Upper lobe of left lung (tissue), 6 donors: Measurements from ENCODE around the gene VASP. TPM values are rescaled to one million over a fixed set of nuclear protein-coding genes. Genes with fewer than 3 reads are reported as not detected.

Experiments used
- ATAC-seq, 2 donors: fragments of 200-7000 bp; cut with Tn5 transposase; one replicate each; pipeline ENCODE4 v1.9.1; 2022; ENCODE audit warnings: mild to moderate bottlenecking in 2 of 2, moderate library complexity in 2 of 2; ENCODE audit not compliant: low FRiP score in 2 of 2
- DNase-seq, 2 donors: peaks; one replicate each; pipeline ENCODE4 v3.0.0-alpha.2; 2019 to 2020
- H3K27ac ChIP-seq, 4 donors: fragments of 200-600 bp; sonication (generic); one replicate each; pipeline ENCODE4 v1.5.1; 2016 to 2019
- H3K27me3 ChIP-seq, 4 donors: fragments of 200-600 bp; sonication (generic); one replicate each; pipeline ENCODE4 v1.5.1; 2017 to 2019
- H3K36me3 ChIP-seq, 4 donors: fragments of 200-600 bp; sonication (generic); one replicate each; pipeline ENCODE4 v1.5.1; 2016 to 2019
- H3K4me1 ChIP-seq, 4 donors: fragments of 200-600 bp; sonication (generic); one replicate each; pipeline ENCODE4 v1.5.1; 2018 to 2019
- H3K4me3 ChIP-seq, 4 donors: fragments of 200-600 bp; sonication (generic); one replicate each; pipeline ENCODE4 v1.5.1; 2017 to 2019; ENCODE audit warnings: mild to moderate bottlenecking in 2 of 4, moderate library complexity in 1 of 4
- H3K9me3 ChIP-seq, 4 donors: fragments of 200-600 bp; sonication (generic); one replicate each; pipeline ENCODE4 v1.5.1; 2018 to 2019
- EP300 ChIP-seq, 4 donors: sonication (generic); formaldehyde crosslinking; IDR thresholded peaks; one replicate each; pipeline ENCODE4 v1.5.1; 2017; ENCODE audit warnings: antibody characterized with exemption in 4 of 4, control low read depth in 2 of 4
- POLR2A ChIP-seq, 4 donors: fragments of 450-650 bp; IDR thresholded peaks; one replicate each; pipeline ENCODE4 v1.5.1; 2016 to 2017; ENCODE audit warnings: antibody characterized with exemption in 4 of 4, mild to moderate bottlenecking in 2 of 4
- POLR2AphosphoS5 ChIP-seq, 2 donors: sonication (generic); formaldehyde crosslinking; IDR thresholded peaks; one replicate each; pipeline ENCODE4 v1.5.1; 2017; ENCODE audit warnings: antibody characterized with exemption in 2 of 2
- WGBS, 2 donors: methylation state at CpG; one replicate each; pipeline ENCODE4 v1.1.5; 2017 to 2018; 5-methylcytosine and 5-hydroxymethylcytosine counted together
- total RNA-seq, 6 donors: library from RNA; depleted of rRNA in 4 of 6; stranded (reverse); fragments of >200 nt in 4 of 6; gene quantifications; one replicate each; pipeline versions ENCODE4 v1.1.0 to v1.2.1, GENCODE V29; 2016 to 2021
- TF ChIP-seq, protein P1 (sequence below), 6 experiments: fragments of 450-650 bp in 4 of 6; fragments of 200-600 bp in 2 of 6; sonication (generic) in 2 of 6; IDR thresholded peaks; one replicate each; pipeline ENCODE4 v1.5.1; 2016 to 2019; ENCODE audit warnings: antibody characterized with exemption in 6 of 6
- donor health status: DM: no; HTN: no; CAD: no; lungs with moderate emphysema.
- donor health status: DM: no; HTN: yes; CAD: no; lungs with severe emphysema.

VASP gene
- total RNA-seq, 6 donors from 2014 or later: 68.1 to 266 (median 143) TPM

DNA sequence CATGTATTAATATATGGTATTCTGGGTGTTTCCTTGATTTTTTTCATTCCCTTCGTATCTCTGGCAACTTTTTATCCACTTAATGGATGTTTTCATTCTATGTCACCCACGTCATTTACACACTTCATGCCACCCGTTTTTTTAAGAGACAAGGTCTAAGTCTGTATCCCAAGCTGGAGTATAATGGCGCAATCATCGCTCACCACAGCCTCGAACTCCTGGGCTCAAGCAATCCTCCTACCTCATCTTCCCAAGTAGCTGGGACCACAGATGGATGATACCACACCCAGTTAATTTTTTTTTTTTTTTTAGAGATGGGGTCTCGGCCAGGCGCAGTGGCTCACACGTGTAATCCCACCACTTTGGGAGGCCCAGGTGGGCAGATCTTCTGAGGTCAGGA, 3.4 kb upstream of the VASP start:
- TF ChIP-seq EP300 (IDR thresholded peaks at IDR 0.05) (no peak), POLR2A (IDR thresholded peaks at IDR 0.05) (no peak), POLR2AphosphoS5 (IDR thresholded peaks at IDR 0.05) (no peak)
- TF ChIP-seq, protein P1, sequence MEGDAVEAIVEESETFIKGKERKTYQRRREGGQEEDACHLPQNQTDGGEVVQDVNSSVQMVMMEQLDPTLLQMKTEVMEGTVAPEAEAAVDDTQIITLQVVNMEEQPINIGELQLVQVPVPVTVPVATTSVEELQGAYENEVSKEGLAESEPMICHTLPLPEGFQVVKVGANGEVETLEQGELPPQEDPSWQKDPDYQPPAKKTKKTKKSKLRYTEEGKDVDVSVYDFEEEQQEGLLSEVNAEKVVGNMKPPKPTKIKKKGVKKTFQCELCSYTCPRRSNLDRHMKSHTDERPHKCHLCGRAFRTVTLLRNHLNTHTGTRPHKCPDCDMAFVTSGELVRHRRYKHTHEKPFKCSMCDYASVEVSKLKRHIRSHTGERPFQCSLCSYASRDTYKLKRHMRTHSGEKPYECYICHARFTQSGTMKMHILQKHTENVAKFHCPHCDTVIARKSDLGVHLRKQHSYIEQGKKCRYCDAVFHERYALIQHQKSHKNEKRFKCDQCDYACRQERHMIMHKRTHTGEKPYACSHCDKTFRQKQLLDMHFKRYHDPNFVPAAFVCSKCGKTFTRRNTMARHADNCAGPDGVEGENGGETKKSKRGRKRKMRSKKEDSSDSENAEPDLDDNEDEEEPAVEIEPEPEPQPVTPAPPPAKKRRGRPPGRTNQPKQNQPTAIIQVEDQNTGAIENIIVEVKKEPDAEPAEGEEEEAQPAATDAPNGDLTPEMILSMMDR (IDR thresholded peaks at IDR 0.05): no peak
- DNase-seq: no peak
- Histone ChIP-seq H3K4me3 (no peak overlapping the region), H3K36me3 (no peaks in the 10 kb centered on the region), H3K4me1 (peaks cover 10 to 23% (median 15%) of the 10 kb centered on the region in 4 donors), H3K27me3 (peaks cover 0 to 10% (median under 1%) of the 10 kb centered on the region in 4 donors), H3K9me3 (no peaks in the 10 kb centered on the region), H3K27ac (no peak overlapping the region)
- no peak for ATAC-seq
- 85 to 86% methylated on average over 9 of the region's 9 CpGs for WGBS, 2 donors

DNA sequence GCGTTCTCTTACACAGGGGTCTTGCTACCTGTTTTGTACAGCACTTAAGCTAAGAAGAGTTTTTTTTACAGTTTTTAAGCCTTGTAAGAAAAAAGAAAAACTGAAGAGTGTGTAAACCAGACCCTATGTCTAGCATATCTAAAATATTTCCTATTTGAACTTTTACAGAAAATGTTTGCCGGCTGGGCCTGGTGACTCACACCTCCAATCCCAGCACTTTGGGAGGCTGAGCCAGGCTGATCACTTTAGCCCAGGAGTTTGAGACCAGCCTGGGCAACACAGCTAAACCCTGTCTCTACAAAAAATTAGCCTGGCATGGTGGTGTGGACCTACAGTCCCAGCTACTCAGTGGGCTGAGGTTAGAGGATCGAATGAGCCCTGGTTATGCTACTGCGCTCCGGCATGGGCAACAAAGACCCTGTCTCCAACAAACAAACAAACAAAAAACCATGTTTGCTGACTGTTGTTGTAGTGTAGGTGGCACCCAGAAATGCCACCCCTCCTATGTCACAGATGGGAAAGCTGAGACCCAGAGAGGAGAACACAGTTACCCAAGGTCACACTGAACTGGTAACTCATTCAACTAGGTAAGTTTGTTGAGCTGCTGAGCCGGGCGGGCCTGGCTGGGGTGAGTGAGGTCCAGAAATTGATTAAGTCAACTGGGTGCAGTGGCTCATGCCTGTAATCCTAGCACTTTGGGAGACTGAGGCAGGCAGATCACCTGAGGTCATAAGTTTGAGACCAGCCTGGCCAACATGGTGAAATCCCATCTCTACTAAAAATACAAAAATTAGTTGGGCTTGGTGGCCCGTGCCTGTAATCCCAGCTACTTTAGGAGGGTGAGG, 1.9 kb upstream of the VASP start:
- Histone ChIP-seq H3K27ac (peak overlapping the region in 3 of 4 donors; percentile 89 to 97 (median 95)), H3K9me3 (no peaks in the 10 kb centered on the region), H3K4me3 (no peak overlapping the region), H3K4me1 (peaks cover 11 to 26% (median 20%) of the 10 kb centered on the region in 4 donors), H3K36me3 (no peaks in the 10 kb centered on the region), H3K27me3 (no peaks in the 10 kb centered on the region)
- 89% methylated on average over 8 of the region's 8 CpGs for WGBS, 2 donors
- DNase-seq (peak in 1 of 2 donors; percentile 54), ATAC-seq (no peak)
- TF ChIP-seq POLR2A (IDR thresholded peaks at IDR 0.05) (no peak), EP300 (IDR thresholded peaks at IDR 0.05) (no peak), POLR2AphosphoS5 (IDR thresholded peaks at IDR 0.05) (no peak)
- TF ChIP-seq, protein P1 (IDR thresholded peaks at IDR 0.05): no peak

DNA sequence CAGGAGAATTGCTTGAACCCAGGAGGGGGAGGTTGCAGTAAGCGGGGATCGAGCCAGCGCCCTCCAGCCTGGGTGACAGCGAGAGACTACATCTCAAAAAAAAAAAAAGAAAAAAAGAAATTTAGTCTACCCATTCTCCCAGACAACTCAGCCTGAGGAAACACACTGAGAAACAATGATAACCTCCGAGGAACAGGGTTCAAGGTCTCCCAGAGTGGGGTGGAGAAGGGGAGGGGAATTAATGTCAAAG, 1.4 kb upstream of the VASP start:
- peak overlapping the region in 3 of 4 donors; percentile 87 to 100 (median 94) for H3K4me3 ChIP-seq
- ATAC-seq: no peak
- no peaks in the 10 kb centered on the region for H3K36me3 ChIP-seq
- TF ChIP-seq POLR2AphosphoS5 (IDR thresholded peaks at IDR 0.05) (no peak), POLR2A (IDR thresholded peaks at IDR 0.05) (no peak), EP300 (IDR thresholded peaks at IDR 0.05) (no peak)
- TF ChIP-seq, protein P1 (IDR thresholded peaks at IDR 0.05): no peak
- H3K4me1 ChIP-seq: peaks cover 13 to 30% (median 24%) of the 10 kb centered on the region in 4 donors
- peak overlapping the region; percentile 89 to 97 (median 93) for H3K27ac ChIP-seq
- H3K27me3 ChIP-seq: no peaks in the 10 kb centered on the region
- WGBS, 2 donors: 58 to 61% methylated on average over 5 of the region's 5 CpGs
- H3K9me3 ChIP-seq: no peaks in the 10 kb centered on the region
- no peak for DNase-seq

DNA sequence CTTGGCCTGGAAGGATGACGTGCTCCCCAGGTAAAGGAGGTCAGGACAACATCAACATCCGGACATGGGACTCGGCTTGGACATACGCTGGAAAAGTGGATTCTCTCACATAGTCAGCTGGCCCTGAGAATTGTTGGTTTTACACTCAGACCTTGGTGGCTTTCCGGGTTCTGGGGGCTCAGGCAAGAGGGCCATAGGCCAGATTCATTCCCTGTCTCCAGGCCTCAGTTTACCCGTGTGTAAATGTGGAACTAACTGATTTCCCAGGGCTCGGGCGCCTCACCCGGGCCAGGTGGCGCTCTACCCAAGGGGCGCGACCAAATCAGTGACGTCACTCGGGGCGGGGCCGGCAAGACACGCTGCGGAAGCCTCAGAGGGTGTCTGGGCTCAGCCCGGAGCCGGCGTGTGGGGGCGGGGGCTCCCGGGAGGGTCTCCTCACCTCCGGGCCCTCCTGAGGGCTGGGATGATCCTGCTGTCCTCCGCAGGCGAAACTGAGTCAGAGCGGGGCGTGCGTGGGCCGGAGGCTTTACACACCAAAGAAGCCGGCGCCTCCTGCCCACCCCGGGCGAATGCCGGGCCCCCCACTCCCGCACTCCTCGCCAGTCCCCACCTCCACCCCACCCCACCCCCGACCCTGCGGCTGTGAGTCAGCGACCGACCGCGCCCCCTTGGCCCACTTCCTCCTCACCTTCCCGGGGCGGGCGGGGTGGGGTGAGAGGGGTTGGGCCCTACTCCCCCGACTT, 862 bp upstream of the VASP start:
- peaks cover 16 to 35% (median 28%) of the 10 kb centered on the region in 4 donors for H3K4me1 ChIP-seq
- ATAC-seq (peak; percentile 92 to 95), DNase-seq (peak; percentile 97 to 98)
- H3K4me3 ChIP-seq: peak overlapping the region; percentile 87 to 100 (median 97)
- no peaks in the 10 kb centered on the region for H3K27me3 ChIP-seq
- H3K9me3 ChIP-seq: no peaks in the 10 kb centered on the region
- WGBS, 2 donors: 1 to 3% methylated on average over 4 to 28 of the region's 47 CpGs
- no peaks in the 10 kb centered on the region for H3K36me3 ChIP-seq
- TF ChIP-seq, protein P1 (IDR thresholded peaks at IDR 0.05): peak in 4 of 6 experiments; percentile 28 to 61 (median 42)
- TF ChIP-seq POLR2AphosphoS5 (IDR thresholded peaks at IDR 0.05) (peak; percentile 52 to 82), EP300 (IDR thresholded peaks at IDR 0.05) (no peak), POLR2A (IDR thresholded peaks at IDR 0.05) (peak in 3 of 4 donors; percentile 24 to 85 (median 73))
- peak overlapping the region; percentile 89 to 97 (median 93) for H3K27ac ChIP-seq
